GM19238 (cell line): ENCODE results near the gene OBSL1.
A peak's percentile ranks its signal among the peaks of the same experiment; 100 is the strongest.

ENCODE experiments used
- DNase-seq: peaks from one replicate; pipeline ENCODE4 v3.0.0; 2011; ENCODE audit warnings: low spot score; ENCODE audit not compliant: insufficient read length

Gene OBSL1

DNA sequence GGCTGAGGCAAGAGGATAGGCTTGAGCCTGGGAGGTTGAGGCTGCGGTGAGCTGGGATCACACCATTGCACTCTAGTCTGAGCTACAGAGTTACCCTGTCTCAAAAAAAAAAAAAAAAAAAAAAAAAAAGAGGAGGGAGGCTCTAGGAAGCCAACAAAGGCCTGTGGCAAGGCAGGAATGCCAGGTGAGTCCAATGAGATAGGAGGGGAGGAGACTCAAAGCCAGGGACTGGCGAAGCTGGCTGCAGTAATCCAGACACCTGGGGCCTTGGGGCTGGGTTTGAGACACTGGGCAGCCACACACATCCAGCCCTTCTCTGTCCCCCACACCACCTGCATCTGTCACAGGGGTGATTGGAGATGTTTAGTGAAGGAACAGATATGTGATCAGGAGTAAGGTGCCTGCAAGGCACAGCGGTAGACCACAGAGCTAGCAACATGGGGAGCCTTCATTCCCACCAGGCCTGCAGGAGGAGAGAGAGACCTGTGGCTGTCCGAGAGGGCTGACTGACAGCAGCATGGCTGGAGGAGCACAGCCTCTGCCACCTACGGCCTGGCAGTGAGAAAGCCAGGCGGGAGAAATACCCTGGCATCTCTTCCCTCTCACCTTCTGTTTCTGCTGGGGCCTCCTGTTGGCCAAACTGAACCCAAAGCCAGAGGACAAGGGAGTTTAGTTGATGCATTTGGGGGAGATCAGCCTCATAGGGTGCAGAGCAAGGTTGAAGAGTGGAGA lies 37.2 kb downstream of the OBSL1 start:
- DNase-seq = no peak

DNA sequence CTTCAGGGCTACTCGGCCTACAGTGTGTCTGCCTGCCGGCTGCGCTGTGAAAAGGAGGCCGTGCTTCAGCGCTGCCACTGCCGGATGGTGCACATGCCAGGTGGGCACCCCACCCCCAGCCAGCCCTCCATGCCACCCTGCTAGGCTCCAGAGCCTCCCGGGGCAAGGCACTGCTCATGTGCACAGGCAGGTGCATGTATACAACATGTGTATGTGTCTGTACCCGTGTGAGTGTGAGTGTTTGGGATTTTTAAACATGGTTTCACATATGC lies 39.0 kb downstream of the OBSL1 start:
- no peak for DNase-seq

DNA sequence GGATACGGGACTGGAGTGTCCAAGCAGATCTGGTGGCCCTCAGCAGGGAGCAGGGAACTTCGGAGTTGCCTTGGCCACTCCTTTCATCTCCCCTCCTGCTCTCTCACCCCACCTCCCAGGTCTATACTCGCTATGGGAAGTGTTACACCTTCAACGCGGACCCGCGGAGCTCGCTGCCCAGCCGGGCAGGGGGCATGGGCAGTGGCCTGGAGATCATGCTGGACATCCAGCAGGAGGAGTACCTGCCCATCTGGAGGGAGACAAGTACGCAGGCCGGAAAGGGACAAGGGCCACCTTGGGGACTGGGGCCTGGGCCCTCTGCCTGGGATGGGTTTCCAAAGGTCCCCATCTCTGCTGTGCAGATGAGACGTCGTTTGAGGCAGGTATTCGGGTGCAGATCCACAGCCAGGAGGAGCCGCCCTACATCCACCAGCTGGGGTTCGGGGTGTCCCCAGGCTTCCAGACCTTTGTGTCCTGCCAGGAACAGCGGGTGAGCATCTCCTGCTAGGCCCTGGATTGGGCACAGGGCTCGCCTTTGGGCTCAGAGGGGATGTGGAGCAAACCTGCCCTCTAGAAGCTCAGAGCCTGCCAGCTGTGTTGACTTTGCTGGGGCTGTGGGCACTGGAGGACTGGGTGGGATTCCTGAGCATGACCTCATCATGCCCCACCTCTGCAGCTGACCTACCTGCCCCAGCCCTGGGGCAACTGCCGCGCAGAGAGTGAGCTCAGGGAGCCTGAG lies 39.5 kb downstream of the OBSL1 start:
- DNase-seq = no peak

DNA sequence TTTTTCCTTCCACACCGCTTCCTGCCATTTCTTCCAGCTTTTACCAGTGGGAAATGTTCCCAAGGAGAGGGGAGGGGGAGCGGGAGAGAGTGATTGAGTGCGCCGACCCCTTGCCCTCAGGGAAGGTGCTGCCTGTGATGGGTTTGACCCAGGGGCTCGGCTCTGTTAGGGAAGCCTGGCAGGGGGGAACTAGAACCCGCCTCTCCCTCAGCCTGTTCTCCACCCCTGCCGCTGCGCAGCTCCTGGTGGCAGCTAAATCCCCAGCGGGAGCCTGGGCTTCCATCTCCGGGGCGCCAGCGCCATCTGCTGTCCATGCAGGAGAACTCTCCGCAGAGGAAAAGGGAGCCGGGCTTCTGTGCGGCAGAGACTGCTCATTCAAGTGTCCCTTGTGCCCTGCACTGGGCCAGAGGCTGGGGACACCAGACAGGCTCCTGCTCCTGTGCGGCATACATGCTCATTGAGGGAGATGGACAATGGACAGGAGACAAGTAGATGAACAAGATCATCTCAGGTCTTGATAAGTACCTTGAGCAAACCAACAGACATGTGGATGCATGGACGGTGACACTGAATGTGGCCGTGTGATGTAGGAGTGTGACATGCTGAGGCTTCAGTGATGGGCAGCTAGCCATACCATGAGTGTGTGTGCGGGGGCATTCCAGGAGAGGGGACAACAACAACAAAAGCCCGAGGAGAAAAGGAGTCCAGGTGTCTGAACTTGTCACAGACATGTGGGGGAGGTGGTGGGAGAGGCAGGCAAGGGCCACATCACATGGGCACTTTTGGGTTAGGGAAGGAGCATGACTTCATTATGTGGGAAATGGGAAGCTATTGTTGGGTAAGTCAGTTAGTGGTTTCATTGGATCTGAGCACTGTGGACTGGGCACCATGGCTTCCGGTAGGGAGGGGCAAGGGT lies 41.0 kb downstream of the OBSL1 start:
- peak; percentile 97 for DNase-seq

DNA sequence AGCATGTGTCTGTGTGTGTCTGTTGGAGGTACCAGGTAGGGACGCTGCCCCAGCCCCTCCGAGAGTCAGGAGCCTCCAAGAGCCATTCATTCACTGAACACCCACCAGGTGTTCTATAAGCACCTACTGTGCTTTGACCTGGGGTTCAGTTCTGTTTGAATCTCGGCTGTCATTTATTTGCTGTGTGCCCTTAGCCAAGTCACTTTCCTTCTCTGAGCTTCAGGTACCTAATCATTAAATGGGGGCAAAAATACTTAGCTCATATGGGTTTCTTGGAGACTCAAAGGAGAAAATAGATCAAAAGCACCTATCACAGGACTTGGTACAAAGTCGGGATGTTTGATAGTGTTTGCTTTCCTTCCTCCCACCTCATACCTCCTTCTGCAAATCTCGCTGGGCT lies 43.9 kb downstream of the OBSL1 start:
- no peak for DNase-seq

DNA sequence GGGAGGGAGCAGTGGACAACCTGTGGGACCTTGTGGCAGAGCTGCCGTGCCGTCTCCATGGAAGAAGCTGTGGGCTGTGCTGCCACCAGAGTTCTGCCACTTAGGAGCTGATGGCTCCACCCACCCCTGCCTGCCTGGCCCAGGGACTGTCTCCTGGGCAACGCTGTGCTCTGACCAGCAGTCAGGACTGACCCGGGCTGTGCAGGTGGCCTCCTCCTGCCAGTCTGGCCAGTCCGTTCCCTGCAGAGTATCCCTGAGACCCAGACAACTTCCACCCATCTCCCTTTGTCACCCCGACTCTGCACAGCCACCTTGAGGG lies 44.3 kb downstream of the OBSL1 start:
- DNase-seq = no peak

DNA sequence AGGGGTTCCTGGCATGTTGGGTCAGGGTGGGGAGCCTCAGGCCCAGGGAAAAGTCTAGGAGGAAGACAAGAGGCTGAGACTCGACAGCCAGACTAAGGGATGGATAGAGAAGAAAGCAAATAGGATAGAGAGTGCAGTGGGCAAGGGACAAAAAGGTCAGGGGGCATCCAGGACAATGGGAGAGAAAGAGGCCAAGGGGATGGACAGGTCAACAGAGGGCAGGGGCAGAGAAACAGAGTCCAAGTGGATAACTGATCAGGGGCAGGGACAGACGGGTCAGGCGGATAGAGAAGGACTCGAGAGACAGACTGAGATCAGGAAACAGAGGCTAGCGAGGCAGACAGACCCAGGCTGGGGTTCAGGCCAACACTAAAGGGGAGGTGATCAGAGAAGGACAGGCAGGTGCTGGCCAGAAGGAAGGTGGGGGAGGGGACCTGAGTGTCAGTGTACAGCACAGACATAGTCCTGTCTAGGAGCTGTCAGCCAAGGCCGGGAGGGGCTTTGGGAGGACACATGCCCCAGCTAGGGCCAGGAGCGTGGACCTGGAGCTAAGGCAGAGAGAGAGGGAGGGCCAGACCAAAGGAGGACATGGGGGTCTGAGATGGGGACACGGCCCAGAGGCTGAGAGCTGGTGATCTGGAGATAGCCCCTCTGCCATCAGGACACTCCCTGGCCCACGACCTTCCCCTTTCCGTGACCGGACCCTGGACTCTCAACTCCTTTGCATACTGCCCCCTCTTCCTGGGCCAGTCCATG lies 44.8 kb downstream of the OBSL1 start:
- no peak for DNase-seq

DNA sequence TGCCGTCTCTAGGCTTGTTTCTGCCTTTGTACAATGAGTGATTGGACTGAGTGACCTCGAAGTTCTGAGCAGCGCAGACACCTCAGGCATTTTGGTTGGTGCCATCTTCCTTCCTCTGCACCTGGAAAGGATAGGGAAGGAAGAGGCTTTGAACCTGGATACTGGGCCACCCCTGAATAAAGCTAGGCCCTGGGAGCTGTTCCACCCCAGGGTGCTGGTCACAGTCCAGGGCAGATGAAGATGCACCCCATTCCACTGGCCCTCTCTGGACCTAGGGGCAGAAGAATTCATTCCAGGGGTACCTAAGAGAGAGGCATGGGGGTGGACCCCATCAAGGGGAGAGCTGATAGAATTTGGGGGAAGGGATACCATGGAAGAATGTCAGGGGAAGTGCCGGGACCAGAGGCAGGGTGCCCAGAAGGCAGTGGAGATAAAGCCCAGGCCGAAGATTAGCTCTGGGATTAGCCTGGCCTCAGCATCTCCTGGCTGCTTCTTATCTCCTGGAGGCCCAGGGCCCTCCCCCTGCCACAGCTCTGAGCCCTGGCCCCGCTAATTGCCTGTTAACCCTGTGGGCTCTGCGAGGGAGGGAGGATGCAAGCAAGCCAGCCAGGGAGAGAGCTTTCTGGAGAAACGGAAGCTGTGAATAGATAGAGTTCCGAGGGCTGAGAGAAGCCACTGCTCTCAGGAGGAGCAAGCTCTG lies 45.7 kb downstream of the OBSL1 start:
- no peak for DNase-seq

DNA sequence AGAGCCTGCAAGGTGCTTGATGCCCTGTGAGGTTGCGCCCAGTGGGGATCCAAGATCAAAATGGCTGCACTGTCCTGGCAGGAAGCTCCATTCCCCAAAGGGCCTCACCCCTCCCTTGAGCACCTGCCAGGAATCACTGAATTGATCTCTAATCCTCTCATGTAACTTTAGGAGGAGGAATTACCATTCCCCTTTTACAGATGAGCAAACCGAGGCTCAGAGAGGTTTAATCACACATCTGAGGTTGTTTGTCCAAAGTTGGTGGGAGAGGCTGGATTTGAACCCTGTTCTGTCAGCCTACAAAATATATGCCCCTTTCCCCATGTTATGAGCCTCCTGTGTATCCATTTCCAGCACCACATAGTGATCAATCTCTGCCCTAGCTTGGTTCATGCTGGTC lies 46.5 kb downstream of the OBSL1 start:
- no peak for DNase-seq

DNA sequence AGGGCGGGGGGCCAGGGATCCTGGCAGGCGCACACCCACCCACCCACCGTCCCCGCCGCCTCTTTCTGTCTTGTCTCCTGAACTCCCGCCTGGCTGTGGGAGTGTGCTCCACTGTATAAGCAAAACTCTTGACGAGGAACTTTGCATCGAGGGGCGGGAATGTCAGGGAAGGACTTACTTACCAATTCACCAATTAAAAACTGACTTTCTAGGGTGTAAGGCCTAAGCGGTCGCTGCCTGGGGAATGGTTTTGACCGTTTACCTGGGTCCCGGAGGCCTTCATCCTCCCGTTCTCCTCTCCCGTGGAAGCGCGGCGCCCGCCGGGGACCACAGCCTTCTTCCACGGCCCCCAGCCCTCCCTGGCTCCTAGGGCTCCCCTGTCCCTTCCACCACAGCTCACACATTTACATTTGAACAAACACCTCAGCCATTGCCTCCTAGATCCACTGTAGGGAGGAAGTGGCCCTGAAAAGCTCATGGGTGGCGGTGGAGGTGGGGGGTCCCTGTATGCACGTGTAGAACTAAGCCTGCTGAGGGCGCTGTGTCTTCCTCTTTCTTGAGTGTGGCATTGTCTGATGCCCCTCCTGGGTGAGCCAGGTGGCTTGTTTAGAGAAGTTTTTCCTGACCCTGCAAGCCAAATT lies 48.2 kb downstream of the OBSL1 start:
- no peak for DNase-seq

DNA sequence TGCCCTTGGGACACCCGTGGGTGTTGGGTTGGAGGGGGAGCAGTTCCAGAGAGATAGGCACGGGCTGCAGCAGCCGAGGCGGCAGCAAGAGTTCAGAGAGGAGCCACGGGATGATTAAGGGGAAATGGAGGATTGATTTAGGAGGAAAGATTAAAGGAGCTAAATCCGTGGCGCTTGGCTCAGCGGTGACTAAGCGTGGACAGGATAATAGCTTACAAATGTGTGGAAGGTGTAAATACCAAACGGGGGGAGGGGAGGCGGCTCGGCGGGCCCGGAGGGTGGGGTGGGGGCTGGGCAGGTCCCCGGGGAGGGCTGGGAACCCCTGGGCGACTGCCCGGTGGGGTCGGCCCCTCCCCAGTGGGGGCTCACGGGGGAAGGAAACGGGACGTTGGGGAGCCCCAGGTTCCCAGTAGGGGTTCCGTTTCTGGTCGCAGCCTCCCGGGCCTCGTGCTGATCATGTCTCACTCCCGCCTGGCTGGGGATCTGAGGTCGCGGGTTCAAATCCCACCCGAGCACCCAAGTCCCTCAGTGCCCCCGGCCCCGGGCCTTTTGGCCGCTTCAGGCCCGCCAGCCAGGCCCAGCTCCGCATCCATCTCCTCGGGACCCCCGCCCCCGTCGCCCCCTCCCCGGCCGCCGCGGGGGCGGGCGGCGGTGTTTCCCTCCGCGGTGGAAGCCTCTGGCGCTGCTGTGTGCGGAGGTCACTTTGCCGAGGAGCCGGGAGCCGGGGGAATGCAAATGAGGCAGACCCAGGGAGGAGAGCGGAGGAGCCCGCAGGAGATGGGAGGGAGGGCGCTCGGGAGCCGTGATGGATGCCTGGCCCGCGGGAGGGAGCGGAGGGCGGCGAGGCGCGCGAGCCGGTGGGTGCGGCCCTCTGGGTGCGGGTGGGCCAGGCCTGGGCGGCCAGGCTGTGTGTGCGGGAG lies 49.0 kb downstream of the OBSL1 start:
- no peak for DNase-seq

DNA sequence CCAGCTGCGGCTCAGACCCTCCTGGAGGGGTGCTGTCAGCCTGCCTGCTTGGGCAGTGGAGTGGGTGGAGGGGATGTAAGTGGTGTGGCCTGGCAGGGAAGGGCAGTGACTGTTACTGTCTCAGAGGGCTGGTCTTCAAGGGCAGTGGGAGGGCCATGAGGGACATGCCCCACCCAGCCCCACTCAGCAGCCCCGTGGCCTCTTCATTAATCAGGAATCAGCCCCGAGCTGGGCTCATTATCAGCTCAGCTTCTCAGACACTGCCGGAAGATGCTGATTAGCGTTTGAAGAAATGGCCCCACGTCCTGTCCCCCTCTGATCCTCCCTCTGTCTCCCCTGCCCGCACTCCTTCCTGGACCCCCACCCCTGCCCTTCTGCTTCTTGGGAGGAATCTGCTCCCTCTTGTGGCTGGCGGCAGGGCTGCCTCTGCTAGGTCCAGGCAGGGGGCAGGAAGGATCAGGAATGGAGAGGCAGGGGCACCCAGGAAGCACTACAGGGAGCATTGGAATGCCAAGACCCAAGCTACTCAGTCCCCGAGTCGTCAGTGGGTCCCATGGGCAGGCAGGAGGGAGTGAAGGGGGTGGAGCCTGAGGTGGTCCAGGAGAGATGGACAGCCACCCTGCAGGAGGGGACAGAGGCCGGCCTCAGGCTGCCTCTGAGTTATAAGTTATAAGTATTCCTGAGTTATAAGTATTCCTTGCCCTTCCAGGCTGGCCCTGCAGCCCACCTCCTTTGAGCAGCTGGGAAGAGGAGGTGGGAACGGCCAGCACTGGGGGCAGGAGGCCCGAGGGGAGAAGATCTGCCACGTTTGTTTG lies 50.1 kb downstream of the OBSL1 start:
- no peak for DNase-seq

DNA sequence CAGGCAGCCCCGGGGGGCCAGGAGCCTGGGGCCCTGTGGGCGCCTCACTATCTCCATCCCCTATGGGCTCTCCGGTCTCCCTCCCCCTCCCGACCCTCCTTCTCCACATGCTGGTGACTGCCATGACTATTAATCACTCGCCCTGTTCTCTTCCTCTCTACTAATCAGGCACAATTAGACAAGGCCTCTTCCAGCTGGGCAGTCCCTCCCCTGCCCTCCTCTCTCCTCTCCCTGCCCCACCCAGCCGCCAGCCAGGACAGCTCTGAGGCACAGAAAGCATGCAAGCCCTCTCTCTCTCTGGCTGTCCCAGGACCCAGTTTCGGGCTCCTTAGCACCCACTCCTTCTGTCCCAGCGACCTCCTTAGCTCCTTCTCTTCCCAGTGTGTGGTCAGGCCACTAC lies 51.3 kb downstream of the OBSL1 start:
- no peak for DNase-seq

DNA sequence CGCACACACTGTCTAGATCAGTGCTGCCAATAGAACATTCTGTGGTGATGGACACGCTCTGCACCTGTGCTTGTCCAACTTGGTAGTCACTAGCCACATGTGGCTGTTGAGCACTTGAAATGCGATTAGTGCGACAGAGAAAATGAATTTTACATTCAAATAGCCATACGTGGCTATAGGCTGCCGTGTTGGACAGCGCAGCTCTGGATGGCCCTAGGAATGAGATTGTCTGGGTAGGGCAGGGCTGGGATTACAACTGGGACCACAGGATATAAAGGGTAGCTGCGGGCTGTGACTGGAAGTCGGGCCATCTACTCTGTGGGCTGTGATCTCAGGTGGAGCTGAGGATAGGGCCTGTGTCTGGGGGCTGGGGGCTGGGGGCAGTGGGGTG lies 51.8 kb downstream of the OBSL1 start:
- no peak for DNase-seq

DNA sequence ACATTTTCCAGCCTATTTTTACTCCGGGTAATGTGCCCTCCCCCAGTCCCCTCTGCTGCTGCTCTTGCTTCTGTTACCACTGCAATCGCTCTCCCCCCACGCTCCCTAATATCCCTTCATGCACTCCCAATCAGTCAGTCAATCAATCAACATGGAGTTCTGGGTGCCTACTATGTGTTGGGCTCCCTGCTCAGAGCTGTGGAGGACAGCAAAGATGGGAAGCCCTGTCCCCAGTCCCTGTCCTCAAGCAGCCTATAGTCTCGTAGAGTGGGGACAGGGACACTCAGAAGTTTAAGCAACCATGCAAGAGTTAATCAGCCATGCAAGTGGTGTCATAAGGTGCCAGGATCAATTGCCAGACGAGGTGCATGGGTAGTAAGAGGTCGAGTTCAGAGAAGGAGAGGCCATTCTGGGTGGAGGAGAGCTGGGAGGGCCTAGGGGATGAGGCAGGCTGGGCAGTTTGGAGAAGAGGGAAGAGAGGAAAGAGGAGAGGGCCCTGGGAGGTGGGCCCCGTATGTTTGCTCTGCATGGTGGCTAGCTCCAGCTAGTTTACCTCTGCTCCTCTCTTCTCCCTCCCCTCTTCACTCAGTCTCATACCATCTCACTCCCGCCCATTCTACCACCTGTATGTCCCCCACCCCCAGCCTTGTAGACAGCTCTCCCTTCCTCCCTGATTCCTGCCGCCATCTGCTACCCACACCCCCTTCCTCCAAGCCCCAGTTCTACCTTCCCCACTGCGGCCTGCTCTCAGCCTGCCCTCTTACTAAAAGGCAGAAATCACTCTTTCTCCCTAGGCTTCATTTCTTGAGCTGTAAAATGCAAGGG lies 53.2 kb downstream of the OBSL1 start:
- no peak for DNase-seq

DNA sequence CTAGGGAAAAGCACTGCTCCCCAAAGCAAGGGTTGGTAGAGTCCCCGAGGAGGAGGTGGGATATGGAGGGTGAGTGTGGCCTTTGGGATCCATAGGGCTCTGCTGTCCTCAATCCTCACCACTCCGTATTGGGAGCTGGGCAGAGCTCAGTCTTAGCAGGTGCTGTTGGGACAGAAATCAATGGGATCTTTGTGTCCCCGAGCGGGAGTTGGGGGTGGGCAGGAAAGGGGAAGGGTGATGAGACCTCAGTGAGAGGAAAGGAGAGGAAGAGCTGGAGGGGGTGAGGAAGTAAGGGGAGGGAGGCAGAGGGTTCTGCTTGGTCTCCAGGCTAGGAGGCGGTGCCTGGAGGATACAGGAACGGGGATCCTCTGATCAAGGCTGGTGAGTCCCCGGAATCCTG lies 54.5 kb downstream of the OBSL1 start:
- DNase-seq = no peak

DNA sequence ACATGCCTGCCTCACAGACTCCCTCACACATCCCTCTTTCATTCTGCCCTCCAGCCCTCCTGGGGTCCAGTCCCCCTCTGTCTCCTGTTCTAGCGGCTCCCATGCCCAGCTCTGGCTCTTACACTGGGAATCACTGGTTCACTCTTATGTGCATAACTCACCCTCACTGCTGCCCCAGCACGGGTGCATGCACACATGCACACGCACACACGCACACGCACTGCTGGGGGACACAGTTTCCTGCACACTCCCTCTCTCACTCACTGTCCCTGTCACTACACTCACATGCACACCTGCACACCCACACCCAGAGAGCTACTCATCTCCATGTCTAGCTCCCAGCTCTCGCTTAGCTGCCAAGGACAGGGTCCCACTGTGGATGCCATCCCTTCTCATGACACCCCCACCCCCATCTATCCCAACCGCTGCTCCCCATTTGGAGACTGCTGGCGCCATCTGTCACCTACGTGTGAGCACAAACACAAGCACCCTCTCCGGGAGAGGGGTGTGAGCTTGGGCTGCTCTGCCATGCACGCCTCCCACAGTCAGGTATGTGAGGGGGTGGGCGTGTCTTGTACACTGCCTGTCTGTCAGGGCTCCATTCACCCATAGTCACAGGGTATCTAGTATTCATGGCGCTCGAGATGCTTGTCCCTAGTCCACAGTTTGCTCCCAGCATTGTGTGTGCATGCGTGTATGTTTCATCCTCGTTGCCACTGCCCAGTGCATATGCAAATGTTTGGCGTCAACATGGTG lies 55.3 kb downstream of the OBSL1 start:
- no peak for DNase-seq
